SW 1271 (cell line): ENCODE data around the gene TTLL4.

Source experiments
- DNase-seq, 2 experiments: peaks; one replicate each; lab custom pipeline; 2025; lab: John Stamatoyannopoulos, UW

TTLL4 gene, protein sequence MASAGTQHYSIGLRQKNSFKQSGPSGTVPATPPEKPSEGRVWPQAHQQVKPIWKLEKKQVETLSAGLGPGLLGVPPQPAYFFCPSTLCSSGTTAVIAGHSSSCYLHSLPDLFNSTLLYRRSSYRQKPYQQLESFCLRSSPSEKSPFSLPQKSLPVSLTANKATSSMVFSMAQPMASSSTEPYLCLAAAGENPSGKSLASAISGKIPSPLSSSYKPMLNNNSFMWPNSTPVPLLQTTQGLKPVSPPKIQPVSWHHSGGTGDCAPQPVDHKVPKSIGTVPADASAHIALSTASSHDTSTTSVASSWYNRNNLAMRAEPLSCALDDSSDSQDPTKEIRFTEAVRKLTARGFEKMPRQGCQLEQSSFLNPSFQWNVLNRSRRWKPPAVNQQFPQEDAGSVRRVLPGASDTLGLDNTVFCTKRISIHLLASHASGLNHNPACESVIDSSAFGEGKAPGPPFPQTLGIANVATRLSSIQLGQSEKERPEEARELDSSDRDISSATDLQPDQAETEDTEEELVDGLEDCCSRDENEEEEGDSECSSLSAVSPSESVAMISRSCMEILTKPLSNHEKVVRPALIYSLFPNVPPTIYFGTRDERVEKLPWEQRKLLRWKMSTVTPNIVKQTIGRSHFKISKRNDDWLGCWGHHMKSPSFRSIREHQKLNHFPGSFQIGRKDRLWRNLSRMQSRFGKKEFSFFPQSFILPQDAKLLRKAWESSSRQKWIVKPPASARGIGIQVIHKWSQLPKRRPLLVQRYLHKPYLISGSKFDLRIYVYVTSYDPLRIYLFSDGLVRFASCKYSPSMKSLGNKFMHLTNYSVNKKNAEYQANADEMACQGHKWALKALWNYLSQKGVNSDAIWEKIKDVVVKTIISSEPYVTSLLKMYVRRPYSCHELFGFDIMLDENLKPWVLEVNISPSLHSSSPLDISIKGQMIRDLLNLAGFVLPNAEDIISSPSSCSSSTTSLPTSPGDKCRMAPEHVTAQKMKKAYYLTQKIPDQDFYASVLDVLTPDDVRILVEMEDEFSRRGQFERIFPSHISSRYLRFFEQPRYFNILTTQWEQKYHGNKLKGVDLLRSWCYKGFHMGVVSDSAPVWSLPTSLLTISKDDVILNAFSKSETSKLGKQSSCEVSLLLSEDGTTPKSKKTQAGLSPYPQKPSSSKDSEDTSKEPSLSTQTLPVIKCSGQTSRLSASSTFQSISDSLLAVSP

GRCh38 chr2:218710687-218711549 is at the start of gene TTLL4:
Gene TTLL4 (plus strand): TSS chr2:218710835. CDS start chr2:218737677, 26,842 bp downstream.
- DNase-seq: peak; percentile 78 to 90

GRCh38 chr2:218662377-218662776 is 48.3 kb upstream of the TTLL4 start:
- DNase-seq: no peak

- no peak for DNase-seq
These were observed 47.8 kb upstream of the TTLL4 start for GRCh38 chr2:218662827-218663226.

DNA sequence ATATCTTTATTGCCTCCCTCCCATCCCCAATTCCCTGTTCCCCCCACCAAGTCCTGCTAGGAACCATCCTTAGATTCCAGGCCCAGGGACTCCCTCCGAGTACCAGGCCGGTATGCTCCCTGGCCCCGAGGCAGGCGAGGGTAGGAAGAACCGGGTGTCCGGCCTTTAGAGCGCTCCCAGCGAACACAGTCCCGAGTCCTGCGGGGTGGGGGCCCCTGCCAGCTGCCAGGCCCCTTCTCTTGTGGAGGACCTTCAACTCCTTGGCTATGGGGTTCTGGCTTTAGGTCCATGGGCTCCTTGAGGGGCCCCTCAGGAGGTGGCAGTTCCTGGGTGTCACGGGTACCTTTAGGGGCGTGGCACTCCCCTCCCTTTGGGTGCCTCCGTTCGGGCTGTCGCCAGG is 46.7 kb upstream of the TTLL4 start:
- DNase-seq: no peak

DNA sequence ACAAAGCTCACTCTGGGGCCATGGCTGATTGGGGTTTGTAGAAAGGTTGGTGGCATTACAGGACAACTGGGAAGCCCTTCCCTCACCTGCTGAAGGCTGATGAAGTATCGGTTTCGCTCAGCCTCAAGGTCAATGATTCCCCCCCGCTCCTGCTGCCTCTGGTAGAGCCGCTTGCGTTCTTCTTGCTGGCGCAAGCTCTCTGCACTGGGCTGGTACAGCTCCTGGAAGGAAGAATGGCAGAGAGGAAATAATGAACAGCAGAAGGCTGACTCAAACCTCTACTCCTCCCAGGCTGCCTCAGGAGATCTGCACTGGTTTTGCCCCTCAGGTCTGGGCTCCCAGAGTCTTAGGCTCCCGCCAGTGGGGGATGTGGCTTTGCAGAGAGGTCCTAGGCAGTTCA is 46.0 kb upstream of the TTLL4 start:
- DNase-seq: no peak

DNA sequence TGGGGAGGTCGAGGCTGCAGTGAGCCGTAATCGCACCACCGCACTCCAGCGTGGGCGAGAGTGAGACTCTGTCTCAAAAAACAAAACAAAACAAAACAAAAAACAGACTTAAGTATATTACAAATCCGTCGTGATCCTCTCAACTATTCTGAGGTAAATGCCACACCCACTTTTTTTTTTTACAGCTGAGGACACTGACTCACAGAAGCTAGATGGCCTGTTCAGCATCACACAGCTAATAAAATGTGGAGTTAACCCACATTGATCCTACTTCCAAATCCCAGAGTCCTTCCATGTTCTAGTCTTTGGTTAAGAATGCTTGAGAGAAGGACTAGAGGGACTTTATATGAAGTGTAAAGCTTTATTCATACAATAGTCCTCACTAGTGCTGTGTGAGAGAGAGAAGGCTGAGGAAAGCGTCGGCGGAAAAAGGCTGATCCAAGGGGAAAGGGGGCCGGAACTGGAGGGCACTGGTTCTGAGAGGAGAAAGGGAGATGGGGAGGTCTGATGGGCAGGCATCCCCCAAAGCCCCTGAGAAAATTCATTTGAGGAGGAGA is 39.5 kb upstream of the TTLL4 start:
- peak in 1 of 2 experiments; percentile 60 for DNase-seq

DNA sequence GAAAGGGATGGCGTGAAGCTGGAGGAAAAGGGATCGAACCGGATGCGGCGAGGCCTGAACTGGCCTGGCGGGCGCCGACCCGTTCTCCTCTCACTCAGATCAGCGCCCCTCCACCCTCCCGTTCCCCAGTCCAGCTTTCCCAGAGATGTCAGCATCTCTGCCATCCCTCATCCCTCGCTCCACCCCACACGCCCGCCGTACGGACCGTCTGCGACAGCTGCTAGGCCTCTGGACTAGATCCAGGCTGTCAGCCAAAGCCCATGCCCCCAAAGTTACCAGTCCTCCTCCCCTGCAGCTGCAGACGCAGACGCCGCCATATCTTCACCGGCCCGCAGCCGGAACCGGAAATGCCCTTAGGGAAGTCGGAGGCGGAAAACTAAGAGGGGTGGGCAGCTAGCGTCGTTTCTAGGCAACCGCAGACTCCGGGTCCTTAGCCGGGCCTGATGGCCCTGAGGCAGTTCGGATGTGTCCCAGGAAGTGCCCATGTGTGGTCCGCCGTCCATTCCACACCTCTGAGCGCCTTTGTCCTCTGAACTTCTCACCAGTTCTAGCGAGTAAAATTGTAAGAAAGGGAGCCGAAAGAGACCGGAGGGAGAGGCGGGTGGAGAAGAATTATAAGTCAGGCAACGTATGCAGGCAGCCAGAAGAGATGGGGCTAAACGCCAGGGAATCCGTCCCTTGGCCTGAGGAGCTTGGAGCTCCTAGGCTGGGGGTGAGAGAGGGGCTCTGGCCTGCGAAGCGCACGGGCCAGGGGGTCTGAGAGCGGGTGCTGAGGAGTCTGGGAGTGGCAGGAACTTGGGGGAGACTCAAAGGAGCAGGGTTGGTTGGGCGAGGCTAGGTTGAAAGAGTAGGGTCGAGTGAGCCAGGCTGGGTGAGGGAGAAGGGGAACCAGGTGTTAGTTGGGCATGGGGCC is 38.7 kb upstream of the TTLL4 start, which contains the start of the genes RNF25 and STK36:
TSS of gene RNF25 (minus strand) at position 349 of the 913 bp plus-strand sequence. CDS start at position 317, 32 bp downstream.
TSS of gene STK36 (plus strand) at position 433 of the 913 bp plus-strand sequence. CDS start 744 bp downstream, outside the sequence.
- DNase-seq: peak; percentile 78 to 95

- no peak for DNase-seq
These were observed 31.5 kb upstream of the TTLL4 start for GRCh38 chr2:218679119-218679518.

DNA sequence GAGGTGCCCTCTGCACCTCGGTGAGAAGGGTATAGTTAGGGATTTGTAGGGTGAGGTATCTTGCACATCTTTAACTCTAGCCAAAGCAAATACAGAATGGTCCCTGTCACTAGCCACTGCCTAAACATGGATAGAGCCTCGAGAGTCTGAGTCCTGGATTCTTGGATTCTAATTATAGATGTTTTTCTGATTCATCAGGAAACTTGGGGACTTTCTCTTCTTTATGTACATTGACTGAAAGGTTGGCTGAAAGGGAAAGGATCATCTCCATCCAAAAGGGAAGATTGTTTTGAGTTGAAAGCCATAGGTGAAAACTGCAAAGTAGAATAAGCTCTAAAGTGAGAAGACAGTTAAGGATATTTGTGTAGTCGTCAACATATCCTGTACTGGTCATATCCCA is 30.6 kb upstream of the TTLL4 start:
- DNase-seq: no peak

- DNase-seq: peak; percentile 40 to 79
These were observed 23.1 kb upstream of the TTLL4 start for GRCh38 chr2:218687400-218688060.

DNA sequence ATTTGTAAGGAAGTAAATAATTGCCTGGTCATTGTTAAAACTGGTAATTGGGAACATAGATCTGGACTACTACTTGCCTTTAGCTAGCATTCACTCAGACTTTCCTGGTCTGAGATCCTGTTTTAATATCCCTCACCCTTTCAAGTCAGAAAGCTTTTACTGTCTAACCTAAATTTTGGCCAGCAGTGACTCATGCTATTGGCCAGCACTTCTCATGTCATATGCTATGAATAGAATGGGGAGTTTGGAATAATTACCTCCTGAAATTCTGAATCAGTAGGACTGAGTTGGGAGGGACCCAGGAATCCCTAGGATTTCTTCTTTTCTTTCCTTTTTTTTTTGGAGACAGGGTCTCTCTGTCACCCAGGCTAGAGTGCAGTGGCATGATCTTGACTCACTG is 19.4 kb upstream of the TTLL4 start:
- no peak for DNase-seq

- no peak for DNase-seq
These were observed 16.1 kb upstream of the TTLL4 start for GRCh38 chr2:218694405-218695145.

GRCh38 chr2:218698885-218699284 is 11.8 kb upstream of the TTLL4 start:
- DNase-seq: no peak

DNA sequence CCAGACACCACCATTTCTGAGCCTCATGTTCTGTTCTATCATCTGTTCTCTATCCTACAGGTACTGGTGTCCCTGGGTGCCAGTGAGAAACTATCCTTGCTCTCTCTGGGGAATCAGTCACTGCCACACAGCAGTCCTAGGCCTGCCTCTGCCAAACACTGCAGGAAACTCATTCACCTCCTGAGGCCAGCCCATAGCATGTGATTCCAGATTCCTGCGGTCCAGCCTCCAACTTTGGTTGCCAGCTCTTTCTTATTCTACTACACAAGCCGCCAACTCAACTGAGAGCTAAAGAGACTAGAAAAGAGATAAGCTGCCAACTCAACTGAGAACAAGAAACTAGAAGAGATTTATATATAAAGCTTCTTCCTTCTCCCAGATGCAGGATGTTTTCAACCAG is 8.8 kb upstream of the TTLL4 start:
- DNase-seq: no peak

GRCh38 chr2:218703341-218703740 is 7.3 kb upstream of the TTLL4 start:
- DNase-seq: no peak

DNA sequence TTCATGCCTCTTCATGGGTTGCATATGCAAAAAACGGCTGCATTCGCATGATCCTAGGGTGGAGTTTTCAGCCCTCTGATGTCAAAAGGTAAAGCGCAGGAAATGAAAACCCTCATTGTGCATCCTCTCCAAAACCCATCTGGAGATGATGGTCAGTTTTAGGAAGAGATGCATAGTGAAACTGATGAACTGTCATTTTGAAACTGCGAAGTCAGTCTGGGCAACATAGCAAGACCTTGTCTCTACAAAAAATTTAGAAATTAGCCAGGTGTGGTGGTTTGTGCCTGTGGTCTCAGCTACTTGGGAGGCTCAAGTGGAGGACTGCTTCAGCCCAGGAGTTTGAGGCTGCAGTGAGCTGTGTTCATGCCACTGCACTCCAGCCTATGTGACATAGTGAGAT is 2.5 kb upstream of the TTLL4 start:
- DNase-seq: no peak

DNA sequence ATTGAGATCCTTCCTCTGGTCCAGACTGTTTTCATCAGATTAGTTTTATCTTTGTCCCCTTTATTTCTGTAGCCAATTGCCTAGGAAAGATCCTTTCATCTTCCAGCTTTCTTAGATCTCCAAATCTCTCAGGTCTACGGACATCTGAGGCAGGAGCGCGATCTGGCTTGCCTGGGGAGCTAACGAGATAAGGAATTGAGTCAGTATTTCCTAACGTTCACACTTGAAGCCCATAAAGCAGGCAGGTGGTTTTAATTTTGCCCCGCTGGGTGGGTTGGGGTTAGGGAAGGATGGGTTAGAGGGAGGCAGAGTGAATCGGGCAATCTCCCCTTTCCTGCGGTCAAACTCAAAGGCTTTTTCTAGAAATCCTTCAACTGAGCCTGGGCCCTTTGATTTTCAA is 727 bp upstream of the TTLL4 start:
- no peak for DNase-seq

GRCh38 chr2:218710334-218710686 is 325 bp upstream of the TTLL4 start:
- no peak for DNase-seq

DNA sequence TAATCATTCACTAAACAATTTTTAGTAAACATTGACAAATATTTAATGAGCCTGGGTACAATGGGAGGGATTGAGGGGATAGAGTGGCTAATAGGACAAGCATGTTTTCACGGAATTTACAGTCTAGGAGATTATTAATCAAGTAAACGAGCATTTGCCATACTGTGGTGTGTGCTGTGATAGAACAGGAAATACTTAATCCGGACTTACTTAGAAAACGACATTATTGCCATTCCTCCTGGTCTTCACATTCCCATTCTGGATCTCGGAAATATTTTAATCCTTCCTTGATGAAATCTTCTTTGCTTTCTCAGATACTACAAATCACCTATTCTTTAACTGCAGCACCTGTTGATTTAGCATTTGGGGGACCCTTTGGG is 905 bp downstream of the TTLL4 start:
- peak in 1 of 2 experiments; percentile 49 for DNase-seq
